NCI-H748 (cell line): ENCODE measurements around the gene MED31.
"Not testable (repeated sequence)": the region's sequence is repeated elsewhere in the genome, so short reads cannot be mapped to it uniquely, and the experiment has no call there.

Experiments
- DNase-seq: peaks from one replicate; lab custom pipeline; 2025; ENCODE audit not compliant: unreplicated experiment; lab: John Stamatoyannopoulos, UW

Gene MED31

DNA sequence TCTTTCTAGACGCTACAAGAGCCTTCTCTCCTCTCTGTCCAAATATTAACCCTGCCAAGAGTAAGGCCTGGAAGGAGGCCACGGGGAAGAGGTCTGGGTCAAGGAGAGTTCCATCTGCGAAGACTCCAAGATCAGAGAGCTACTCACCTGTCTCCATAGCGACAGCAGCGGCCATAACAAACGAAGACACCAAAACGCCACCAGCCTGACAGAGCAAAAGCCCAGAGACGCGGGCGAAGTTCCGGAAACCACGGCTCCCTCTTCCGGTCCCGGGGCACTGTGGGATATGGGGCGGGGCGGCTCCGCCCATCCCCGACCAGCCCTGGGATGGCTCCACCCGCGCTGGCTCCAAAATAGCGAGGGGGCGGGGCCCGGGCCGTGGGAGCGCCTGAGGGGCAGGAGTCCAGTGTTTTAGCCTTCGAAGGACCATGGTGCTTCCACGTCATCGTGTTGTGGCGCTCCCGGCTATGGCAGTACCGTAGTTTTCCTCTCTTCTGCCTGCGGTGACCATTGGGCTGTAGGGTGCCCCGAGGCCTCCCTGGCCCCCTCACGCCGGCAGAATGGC is at the start of gene MED31, which contains the start of gene C17orf100:
TSS of gene MED31 (minus strand) at position 252 of the 565 bp plus-strand sequence. CDS start at position 175, 77 bp downstream.
TSS of gene C17orf100 (plus strand) at position 409 of the 565 bp plus-strand sequence. CDS start at position 561, 152 bp downstream.
- peak; percentile 98 for DNase-seq

DNA sequence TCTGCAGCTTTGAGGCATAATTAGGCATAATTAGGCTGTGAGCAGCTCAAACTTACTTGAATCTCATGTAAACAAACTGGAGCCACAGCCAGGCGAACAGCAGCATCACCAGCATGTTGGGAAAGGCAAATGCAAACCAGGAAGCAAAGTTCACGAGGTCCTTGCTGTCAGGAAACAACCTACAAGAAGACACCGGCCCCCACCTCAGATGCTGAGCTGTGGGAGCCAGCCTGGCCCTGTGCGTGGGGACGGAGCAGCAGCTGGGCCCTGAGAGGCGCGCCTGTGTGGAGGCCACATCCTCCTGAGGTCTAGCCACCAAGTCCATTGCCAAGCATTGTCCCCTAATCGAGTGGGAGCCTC is 49.5 kb upstream of the MED31 start:
- DNase-seq = no peak

DNA sequence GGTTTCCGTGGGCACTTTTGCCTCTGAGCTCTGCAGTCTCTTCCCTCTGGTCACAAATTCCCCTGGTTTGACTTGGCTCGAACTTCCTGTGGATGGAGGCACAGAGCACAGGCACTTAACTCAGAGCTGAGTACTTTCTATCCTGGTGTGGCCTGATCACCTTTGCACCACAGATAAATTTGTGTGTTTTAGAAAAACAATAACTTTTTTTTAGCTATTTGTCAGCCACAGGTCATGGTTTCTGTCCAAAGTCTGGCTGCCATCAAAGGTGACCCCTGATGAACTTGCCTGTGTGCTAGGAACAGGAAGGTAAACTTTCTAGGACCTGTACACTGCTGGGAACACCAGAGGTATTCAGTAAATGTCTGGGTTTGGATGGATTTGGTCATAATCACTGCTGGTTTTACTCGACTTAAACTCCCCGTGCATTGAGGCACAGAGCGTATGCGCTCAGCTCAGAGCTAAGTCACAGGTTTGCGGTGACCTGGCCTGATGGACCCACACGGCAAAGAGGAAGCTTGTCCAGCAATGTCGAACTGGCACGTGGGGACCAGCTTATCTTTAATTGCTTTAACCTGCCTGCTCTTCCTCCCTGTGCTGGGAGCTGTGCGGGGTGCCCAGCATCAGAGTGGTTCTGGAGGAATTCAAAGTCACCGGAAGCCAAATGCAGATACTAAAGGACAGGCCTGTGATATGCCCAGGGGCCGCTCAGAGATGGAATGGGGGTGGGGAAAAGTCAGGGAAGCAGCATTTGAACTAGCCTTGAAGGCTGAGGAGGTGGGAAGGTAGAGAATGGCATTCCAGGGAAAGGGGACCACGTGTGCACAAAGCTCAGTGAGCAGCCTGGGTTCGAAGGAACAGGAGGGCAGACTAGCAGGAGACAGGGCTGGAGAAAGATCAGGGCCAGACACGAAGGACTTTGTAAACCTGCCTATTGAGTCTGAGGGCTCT is 48.9 kb upstream of the MED31 start:
- no peak for DNase-seq

DNA sequence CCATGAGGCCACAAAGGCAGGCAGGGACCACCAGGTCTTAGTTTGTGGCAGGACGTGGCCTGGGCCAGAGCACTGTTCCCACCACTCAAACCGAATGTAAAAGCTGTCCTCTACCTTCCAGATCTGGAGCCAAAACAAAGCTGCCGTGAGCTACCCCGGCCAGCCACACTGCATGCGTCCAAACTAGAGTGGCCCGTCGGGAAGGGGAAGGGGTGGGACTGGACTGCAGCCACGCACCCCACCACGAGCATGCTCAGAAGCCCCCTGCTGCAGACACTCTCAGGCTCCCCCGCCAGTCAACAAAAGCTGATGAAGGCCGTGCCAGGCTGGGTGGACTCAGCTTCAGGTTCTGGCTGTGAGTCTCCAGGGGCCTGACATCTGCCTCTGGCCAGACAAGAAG is 46.6 kb upstream of the MED31 start:
- DNase-seq = no peak

DNA sequence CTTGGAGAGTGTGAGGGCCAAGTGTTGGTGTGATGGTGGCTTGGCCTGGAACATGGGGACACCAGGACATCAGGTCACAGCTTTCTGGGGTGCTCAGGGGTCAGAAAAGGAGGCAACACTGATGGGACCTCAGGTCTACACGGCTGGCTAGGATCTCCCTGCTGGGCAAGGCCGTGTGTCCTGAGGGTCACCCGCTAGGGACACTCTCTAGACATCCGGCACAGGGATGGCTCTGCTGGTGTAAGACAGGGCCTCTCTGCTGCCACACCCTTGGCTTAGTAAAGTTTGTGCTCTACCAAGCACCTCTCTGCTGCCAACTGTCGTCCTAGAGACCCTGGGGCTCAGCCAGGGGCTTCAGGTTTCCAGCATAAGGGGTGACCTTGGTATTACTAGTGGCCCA is 45.5 kb upstream of the MED31 start:
- no peak for DNase-seq

DNA sequence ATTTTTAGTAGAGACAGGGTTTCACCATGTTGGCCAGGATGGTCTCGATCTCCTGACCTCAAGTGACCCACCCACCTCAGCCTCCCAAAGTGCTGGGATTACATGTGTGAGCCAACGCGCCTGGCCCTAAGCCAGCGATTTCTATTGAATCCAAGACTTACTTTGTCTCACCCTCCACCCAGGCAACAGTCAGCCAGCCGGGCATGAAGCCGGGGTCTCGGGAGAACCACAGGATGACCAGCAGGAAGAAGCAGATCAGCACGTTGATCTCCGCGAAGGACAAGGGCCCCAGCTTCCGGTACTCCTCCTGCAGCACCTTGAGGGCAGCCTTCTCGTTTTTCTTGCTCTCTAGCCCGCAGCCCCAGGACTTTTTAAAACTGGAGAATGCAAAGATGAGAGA is 44.2 kb upstream of the MED31 start:
- DNase-seq = no peak

DNA sequence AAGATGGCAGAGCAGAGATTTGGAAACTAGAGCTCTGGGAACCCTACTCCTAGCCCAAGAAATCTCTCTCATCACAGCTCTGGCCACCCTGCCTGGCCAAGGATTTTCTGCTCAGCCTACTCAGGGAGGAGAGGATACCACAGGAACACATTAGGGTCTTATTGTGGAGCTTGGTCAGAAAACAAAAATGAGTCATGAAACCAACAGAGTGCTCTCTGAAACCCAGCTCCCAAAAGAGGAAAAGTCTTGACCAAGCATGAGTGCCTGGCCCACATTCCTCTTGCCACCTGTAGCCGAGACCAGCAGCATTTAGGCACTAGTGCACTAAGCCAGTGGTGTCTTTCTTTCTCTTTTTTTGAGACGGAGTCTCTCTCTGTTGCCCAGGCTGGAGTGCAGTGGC is 43.6 kb upstream of the MED31 start:
- no peak for DNase-seq

DNA sequence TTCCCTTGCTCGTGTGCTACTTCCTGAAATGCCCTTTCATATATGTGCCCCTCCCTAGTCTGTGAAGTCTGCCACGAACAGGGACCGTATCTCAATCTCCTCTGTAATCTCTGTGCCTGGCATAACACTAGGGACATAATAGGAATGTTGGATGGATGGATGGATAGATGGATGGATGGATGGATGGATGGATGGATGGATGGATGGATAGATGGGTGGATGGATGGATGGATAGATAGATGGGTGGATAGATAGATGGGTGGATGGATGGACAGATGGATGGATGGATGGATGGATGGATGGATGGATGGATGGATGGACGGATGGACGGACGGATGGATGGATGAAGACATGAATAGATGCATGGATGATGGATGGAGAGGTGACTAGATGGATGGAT is 40.6 kb upstream of the MED31 start:
- DNase-seq = not testable (repeated sequence)

DNA sequence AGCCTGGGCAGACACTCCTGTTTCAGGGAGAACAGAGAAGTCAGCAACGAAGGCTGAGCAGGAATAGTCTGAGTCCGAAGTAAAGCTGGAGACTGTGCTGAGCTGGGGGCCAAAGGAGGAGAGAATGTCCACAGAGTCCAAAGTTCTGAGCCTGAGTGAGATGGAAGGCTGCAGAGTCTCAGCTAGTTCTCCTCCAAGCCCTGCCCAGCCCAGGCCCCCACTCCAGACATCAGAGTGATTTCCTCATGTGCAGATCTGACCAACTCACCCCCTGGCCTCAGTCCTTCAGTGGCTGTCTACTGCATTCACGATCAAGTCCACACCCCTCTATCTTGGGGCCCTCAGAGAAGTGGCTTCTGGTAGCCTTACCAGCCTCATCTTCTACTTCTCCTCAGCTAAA is 40.1 kb upstream of the MED31 start:
- no peak for DNase-seq

DNA sequence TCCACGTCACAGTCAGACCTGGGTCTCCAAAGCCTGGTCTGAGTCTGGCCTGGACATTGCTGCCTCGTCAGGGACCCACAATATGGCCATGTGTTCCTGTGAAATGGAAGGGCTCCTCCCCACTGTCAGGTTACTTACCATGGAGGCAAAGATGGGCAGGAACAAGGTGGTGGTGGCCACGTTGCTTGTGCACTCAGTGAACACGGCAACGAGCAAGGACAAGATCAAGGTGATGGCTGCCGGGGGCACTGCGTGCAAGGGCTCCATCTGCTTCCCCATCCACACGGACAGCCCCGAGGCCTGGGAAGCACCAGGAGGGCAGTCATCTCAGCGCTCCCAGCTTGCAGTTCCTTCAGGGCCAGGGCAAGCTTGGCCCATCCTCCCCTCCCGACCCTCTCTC is 39.2 kb upstream of the MED31 start:
- DNase-seq = no peak

DNA sequence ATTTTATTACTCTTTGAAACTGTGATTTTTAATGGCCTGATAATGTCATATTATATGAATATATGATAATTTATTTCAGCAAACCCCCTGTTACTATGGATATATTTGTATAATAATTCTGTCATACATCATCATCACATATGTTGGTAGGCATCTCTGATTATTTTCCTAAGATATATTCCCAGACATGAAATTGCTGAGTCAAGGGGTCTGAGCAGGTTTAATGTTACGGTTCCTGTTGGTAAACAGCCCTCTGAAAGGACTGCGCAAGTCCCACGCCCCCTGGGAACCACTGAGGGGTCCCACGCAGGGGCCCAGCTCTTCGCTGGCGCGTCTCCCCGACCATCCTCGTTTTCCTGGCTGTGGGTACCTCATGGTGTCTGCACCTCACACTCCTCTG is 37.5 kb upstream of the MED31 start:
- no peak for DNase-seq

DNA sequence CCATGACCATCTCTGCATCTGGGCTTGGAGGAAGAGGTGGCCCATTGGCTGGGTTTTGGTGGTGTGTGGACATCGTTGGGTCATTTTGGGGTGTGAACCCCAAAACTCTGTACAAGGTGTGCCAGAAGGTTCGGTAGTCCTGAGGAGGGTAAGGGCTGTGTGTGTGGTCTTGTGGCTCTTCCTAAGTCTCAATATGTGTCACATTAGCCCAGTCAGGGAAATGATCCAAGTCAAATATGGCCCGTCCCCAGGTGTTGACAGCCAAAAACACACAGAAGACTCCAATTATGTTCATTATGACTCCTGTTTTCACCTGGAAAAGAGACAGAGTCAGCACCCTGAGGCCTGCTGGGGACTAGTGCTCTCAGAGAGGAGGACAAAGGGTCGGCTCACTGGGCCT is 34.6 kb upstream of the MED31 start:
- DNase-seq = peak; percentile 40

DNA sequence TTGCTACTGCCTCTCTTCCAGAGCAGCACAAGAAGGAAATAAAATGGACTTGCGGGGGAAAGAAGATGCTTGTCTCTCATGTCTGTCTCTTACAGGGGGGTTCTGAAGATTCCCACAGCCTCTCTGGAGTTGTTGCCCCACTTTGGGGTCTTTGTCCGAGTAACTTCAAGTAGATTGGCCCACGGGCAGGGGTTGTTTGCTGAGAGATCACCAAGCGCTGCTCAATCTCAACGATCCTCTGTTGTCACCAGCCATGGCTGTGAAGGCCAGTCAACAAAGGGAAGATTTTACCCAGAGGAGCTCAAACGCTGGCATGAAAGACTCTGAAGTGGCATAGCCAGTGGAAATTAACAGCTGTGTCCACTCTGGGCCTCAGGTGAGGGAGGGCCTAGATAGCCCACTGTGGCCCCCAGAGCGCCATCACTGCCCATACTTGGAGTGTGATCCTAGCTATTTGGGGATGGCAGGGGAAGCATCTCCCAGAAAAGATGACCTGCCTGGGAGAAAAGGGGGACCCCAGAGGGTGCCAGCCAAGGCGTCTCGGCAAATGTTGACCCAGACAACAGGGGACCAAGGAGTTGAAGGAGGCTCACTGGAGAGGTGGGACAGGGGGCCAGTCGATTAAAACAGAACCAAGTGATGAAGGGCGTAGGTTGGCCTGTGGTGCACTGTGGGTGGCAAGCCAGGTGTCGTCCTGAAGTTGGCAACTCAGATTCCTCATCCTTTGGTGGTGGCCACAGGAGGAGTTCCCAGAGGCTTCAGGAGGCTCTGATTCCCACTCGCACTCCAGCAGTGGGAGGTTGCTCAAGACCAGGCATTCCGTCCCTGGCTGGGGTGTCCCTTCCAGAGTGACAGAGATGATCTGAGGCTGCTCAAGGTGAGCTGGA is 33.7 kb upstream of the MED31 start:
- no peak for DNase-seq

DNA sequence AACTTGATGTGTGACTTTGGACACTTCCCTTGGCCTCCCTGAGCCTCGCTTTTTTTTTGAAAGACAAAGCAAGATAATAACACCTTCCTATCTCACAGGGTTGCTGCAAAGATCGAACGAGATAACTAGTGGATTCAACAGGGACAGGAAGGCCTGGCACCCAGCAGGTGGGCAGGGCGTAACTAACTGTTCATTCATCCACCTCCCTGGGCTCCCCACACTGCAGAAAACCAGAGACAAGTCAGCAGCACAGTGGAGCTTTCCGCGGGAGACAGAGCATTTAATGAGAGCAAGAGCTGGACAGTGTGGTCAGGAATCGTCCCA is 33.0 kb upstream of the MED31 start:
- DNase-seq = no peak

DNA sequence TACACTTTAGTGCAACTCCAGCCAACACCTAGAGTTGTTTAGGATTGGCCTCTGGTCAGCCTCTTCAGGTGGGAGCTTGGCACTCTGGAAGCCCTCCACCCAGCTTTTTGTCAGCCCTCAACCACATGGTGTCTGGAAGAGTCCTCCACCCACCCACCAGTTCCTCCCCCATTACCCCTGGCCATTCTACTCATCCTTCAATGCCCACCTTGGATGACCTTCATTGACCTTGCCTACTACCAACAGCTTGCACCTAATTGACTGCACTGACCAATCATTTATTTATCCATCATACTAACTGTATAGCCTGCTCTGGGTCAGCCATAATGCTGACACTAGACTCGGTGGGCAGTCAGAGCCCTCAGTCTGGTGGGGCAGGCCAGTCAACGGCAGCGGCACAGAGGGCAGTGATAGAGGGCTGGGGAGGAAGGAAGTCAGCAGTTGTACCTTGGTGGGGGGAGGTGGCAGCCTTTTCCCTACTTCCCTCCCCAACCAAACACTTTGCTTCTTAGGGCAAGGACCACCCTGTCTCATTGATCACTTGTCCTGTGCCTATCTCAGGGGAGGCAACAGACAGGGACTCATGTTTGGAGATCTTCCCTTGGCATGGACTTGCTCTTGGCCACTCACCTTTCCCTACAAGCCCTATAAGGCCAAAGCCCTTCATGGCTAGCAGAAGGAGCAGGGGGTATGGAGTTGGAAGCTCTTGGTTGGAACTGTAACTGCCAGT is 32.5 kb upstream of the MED31 start:
- no peak for DNase-seq

DNA sequence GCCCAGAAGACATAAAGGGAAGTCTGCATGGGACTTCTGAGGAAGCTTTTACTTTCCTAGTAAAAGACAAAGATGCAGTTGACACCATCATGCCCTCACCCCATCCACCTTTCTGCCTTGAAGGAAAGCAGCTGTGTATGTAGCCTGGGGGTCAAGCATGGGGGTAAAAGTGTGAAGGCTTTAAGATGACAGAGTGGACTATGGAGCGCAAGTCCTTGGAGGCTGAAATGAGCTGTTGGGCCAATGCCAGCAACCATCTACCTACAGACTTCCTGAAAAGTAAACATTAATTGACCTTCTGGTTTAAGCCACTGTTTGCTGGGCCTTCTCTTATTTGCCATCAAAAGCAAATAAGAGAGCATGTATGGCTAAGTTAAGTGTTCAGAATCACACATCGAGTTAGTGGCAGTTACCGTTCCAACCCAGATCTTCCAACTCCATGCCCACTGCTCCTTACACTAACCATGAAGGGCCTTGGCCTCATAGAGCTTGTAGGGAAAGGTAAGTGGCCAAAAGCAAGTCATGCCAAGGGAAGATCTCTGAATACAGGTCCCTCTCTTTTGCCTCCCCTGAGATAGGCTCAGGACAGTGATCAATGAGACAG is 31.8 kb upstream of the MED31 start:
- DNase-seq = peak; percentile 49

DNA sequence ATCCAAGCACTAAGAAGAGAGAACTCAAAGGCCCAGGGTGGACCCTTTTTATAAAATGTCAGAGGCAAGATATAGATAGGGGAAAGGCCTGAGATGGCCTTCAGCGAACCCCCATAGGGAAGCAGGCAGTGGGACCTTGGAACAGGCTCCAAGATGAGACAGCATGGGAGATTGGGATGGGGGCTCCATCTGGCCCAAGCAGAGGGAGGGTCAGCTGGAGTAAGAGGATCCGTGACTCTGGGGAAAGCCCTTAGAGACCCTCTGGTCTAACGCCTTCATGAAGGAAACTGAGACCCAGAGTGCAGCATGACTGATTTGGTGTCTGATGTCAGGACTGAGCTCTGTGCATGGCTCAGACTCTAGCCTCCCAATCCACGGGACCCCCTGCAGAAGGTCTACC is 30.9 kb upstream of the MED31 start:
- no peak for DNase-seq

DNA sequence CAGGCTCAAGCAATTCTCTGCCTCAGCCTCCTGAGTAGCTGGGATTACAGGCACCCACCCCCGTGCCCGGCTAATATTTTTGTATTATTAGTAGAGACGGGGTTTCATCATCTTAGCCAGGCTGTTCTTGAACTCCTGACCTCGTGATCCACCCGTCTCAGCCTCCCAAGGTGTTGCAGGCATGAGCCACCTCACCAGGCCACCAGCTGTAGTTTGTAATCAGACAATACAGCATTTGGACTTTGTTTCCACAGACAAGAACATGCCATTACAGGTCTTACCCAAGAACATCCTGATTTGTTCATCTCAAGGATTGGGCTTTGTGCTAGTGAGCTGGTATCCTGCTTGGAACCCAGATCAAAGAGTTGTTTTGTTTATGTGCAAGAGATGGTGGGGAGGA is 30.3 kb upstream of the MED31 start:
- no peak for DNase-seq

DNA sequence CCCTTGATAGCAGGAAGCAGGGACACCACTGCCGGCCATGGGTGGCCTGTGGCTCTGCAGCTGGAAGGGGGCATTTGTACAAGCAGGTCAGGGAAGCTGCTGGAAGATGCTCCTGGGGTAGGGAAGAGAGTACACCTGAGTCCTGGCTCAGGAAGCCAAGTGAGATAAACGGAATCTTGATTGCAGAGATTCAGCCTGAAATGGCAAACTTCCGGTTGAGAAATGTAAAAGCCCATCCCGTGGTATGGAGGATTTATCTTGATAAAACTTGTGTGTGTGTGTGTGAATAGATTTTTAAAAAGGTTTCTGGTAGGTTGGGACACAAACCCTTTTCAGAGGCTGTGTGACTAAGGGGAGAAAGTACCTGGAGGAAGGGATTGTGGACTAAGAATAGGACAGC is 29.8 kb upstream of the MED31 start:
- no peak for DNase-seq

DNA sequence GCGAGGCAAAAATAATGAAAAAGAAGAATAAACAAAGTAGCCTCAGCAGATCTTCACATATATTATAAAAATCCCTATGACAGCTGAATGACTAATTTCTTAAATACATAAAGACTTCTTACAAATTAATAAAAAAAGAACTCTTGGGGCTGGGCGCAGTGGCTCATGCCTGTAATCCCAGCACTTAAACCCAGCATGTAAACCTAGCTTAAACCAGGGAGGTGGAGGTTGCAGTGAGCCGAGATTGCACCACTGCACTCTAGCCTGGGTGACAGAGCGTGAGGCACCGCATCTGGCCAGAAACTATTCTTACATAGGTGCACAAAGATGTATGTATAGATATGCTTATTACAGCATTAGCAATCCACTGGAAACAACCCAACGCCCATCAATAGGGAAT is 27.8 kb upstream of the MED31 start:
- DNase-seq = no peak

DNA sequence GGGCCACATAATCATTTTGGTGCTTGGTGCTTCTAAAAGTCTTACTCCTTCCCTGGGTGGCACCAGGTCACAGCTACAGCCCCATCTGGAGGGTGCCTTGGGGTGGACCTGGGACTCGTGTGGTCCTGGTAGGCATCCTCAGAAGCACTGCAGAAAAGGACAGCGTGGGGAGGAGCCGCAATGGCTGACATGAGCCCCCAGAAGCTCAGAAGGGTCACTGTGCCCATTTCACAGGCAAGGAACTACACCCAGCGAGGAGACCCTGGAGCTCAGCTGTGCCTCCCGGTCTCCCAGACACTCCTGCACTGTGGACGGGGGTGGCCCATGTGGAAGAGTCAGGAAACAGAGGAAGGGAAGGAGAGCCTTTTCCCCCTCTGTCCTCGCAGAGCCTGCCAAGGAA is 26.5 kb upstream of the MED31 start:
- DNase-seq = no peak
